GM23338 (cell line): Measurements from ENCODE around the gene SNX17. TPM values are rescaled to one million over a fixed set of nuclear protein-coding genes. Genes with fewer than 3 reads are reported as not detected.

Experiments
- NANOG ChIP-seq: IDR thresholded peaks from 2 replicates; pipeline ENCODE4 v1.6.1; 2016; ENCODE audit warnings: antibody characterized with exemption, borderline replicate concordance
- REST ChIP-seq: IDR thresholded peaks from one replicate; pipeline ENCODE4 v1.6.1; 2018; ENCODE audit warnings: antibody characterized with exemption; ENCODE audit not compliant: unreplicated experiment
- STAT1 ChIP-seq: IDR thresholded peaks from one replicate; pipeline ENCODE4 v1.6.1; 2016; ENCODE audit warnings: antibody characterized with exemption; ENCODE audit not compliant: unreplicated experiment
- ZNF331 ChIP-seq: fragments of 250-450 bp; sonication (Bioruptor Pico); IDR thresholded peaks from 2 replicates; pipeline ENCODE4 v1.5.0; 2020; ENCODE audit warnings: low read depth, mild to moderate bottlenecking, moderate library complexity
- ZNF462 ChIP-seq: fragments of 250-450 bp; sonication (Bioruptor Pico); IDR thresholded peaks from 2 replicates; pipeline ENCODE4 v1.5.0; 2020; ENCODE audit warnings: mild to moderate bottlenecking, moderate library complexity
- polyA plus RNA-seq: library from polyadenylated mRNA; unstranded; fragments of >200 nt; fragmentation: Nextera tagmentation; extraction: Ambion mirVana; gene quantifications from 2 replicates; pipeline ENCODE4 v1.2.1, GENCODE V29; 2016
- total RNA-seq: library from RNA; depleted of rRNA; stranded (reverse); fragments of >200 nt; shearing (Covaris generic); gene quantifications from 2 replicates; pipeline ENCODE4 v1.2.3, GENCODE V29; 2014

SNX17 gene
- total and polyA plus RNA-seq, 2 experiments from 2014 or later, result 34.0 to 58.0 TPM

- no peak for TF ChIP-seq REST
- no peak for TF ChIP-seq STAT1
- TF ChIP-seq NANOG, result no peak
- TF ChIP-seq ZNF462 (CRISPR knock-in tag), result no peak
- no peak for TF ChIP-seq ZNF331 (CRISPR knock-in tag)
Measured at GRCh38 chr2:27379836-27380625, 9.6 kb downstream of the SNX17 start (continued).
